C4-2B (cell line): ENCODE measurements around the gene TNRC6A.

Experiments
- CTCF ChIP-seq: fragments of 450-650 bp; conservative IDR thresholded peaks from 2 replicates; pipeline ENCODE4 v1.5.1; 2017; ENCODE audit warnings: mild to moderate bottlenecking
- ZFX ChIP-seq: fragments of 450-650 bp; IDR thresholded peaks from 2 replicates; pipeline ENCODE4 v1.6.1; 2017

- no peak; the same call in 1 of the 2 replicates for TF ChIP-seq CTCF
- TF ChIP-seq ZFX, result no peak
Observed at GRCh38 chr16:24700549-24701392, 28.7 kb upstream of the TNRC6A start.
